ENCODE results near the gene CFAP45.

Gene CFAP45

GRCh38 chr1:159879977-159880376 lies 20.0 kb downstream of the CFAP45 start:
- Histone ChIP-seq H3K27ac (peak overlapping the region; percentile 75), H3K9me3 (no peaks in the 10 kb centered on the region), H3K4me3 (ENCODE audit: low read depth in 1 of 2, low read length in 1 of 2) (peak overlapping the region; percentile 16 to 28), H3K27me3 (no peaks in the 10 kb centered on the region), H3K36me3 (no peaks in the 10 kb centered on the region), H3K4me1 (ENCODE audit: control insufficient read depth in 1 of 2, insufficient read depth in 1 of 2, low read depth in 1 of 2, low read length in 1 of 2) (peaks cover 47 to 50% of the 10 kb centered on the region in 2 experiments)
- TF ChIP-seq, protein P1, sequence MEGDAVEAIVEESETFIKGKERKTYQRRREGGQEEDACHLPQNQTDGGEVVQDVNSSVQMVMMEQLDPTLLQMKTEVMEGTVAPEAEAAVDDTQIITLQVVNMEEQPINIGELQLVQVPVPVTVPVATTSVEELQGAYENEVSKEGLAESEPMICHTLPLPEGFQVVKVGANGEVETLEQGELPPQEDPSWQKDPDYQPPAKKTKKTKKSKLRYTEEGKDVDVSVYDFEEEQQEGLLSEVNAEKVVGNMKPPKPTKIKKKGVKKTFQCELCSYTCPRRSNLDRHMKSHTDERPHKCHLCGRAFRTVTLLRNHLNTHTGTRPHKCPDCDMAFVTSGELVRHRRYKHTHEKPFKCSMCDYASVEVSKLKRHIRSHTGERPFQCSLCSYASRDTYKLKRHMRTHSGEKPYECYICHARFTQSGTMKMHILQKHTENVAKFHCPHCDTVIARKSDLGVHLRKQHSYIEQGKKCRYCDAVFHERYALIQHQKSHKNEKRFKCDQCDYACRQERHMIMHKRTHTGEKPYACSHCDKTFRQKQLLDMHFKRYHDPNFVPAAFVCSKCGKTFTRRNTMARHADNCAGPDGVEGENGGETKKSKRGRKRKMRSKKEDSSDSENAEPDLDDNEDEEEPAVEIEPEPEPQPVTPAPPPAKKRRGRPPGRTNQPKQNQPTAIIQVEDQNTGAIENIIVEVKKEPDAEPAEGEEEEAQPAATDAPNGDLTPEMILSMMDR (IDR thresholded peaks at IDR 0.05): no peak

DNA sequence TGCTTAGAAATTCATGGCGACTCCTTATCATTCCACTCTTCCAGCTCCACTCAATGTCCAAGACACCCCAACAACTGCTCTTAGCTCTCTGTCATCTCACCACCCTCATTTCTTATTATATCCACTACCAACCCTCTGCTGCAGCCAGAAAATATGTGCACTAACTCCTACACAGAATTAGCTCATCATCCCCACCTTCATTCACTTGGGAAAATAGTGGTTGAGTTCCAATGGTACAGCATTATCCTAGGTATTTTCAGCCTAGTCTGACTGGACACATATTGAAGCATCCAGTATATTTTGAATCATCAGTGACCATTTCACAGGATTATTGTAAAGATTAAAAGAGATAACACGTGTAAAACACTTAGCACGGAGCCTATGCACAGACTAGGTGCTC lies 20.8 kb downstream of the CFAP45 start:
- H3K36me3 ChIP-seq: no peaks in the 10 kb centered on the region
- H3K4me1 ChIP-seq (ENCODE audit: control insufficient read depth in 1 of 2, insufficient read depth in 1 of 2, low read depth in 1 of 2, low read length in 1 of 2): peaks cover 47 to 50% of the 10 kb centered on the region in 2 experiments
- TF ChIP-seq, protein P1 (IDR thresholded peaks at IDR 0.05): no peak
- H3K9me3 ChIP-seq: no peaks in the 10 kb centered on the region
- no peak overlapping the region for H3K27ac ChIP-seq
- no peak overlapping the region for H3K4me3 ChIP-seq (ENCODE audit: low read depth in 1 of 2, low read length in 1 of 2)
- no peaks in the 10 kb centered on the region for H3K27me3 ChIP-seq

- TF ChIP-seq, protein P1 (IDR thresholded peaks at IDR 0.05): no peak
- no peaks in the 10 kb centered on the region for H3K9me3 ChIP-seq
- H3K4me1 ChIP-seq (ENCODE audit: control insufficient read depth in 1 of 2, insufficient read depth in 1 of 2, low read depth in 1 of 2, low read length in 1 of 2): peaks cover 47 to 50% of the 10 kb centered on the region in 2 experiments
- no peaks in the 10 kb centered on the region for H3K27me3 ChIP-seq
- H3K36me3 ChIP-seq: no peaks in the 10 kb centered on the region
- H3K4me3 ChIP-seq (ENCODE audit: low read depth in 1 of 2, low read length in 1 of 2): no peak overlapping the region
- H3K27ac ChIP-seq: no peak overlapping the region
Observed at GRCh38 chr1:159877695-159878444, 22.1 kb downstream of the CFAP45 start.

DNA sequence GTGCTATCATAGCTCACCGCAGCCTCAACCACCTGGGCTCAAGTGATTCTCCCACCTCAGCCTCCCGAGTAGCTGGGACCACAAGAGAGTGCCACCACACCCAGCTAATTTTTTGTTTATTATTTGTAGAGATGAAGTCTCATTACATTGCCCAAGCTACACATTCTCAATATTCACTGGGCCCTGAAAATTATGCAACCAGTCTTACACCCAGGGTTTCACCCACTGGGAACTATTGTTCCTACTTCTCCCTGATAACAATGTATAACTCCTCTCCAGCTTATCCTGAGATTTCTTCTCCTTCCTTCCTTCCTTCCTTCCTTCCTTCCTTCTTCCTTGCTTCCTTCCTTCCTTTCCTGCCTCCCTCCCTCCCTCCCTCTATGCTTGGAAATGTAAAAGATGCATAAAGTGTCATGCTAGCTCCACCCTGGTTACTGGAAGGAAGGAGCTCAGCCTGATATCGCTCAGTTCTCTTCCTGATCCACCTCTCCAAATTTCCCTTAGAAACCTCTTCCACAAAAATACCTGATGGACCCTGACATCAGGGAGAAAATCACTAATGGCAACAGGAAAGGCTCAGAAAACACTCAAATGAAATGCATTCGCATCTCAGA lies 26.3 kb downstream of the CFAP45 start:
- Histone ChIP-seq H3K4me3 (ENCODE audit: low read depth in 1 of 2, low read length in 1 of 2) (no peak overlapping the region), H3K4me1 (ENCODE audit: control insufficient read depth in 1 of 2, insufficient read depth in 1 of 2, low read depth in 1 of 2, low read length in 1 of 2) (peaks cover 7 to 12% of the 10 kb centered on the region in 2 experiments), H3K27ac (no peak overlapping the region), H3K27me3 (no peaks in the 10 kb centered on the region), H3K36me3 (no peaks in the 10 kb centered on the region), H3K9me3 (no peaks in the 10 kb centered on the region)
- TF ChIP-seq, protein P1 (IDR thresholded peaks at IDR 0.05): no peak

DNA sequence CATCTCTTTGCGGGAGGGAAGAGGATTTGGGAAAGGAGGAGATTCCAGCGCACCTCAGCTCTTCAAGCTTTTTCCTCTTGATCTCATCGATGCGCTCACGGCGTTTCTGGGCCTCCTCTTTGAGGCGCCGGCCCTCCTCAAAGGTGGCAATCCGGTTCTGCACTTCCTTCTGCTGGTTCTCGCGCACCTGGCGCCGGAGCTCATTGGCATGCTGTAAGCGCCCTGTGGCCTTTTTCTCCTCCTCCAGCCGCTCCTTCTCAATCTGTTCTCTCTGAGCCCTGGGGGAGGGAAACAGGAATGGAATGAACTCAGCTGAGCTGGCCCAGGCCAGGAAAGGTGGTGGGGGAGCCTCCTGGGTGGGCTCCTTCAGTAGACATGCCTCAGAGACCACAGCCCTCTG lies 27.1 kb downstream of the CFAP45 start:
- H3K4me3 ChIP-seq (ENCODE audit: low read depth in 1 of 2, low read length in 1 of 2): no peak overlapping the region

More for the DNA sequence above, 27.1 kb downstream of the CFAP45 start:
- TF ChIP-seq, protein P1 (IDR thresholded peaks at IDR 0.05): no peak
- Histone ChIP-seq H3K4me1 (ENCODE audit: control insufficient read depth in 1 of 2, insufficient read depth in 1 of 2, low read depth in 1 of 2, low read length in 1 of 2) (peaks cover 4 to 7% of the 10 kb centered on the region in 2 experiments), H3K9me3 (no peaks in the 10 kb centered on the region), H3K27ac (no peak overlapping the region), H3K27me3 (peaks cover 4% of the 10 kb centered on the region), H3K36me3 (no peaks in the 10 kb centered on the region)
